NCI-H82 treated with DMSO at 0.1 percent for 48 hours (cell line): ENCODE measurements around the gene NLK.
A peak's percentile ranks its signal among the peaks of the same experiment; 100 is the strongest.
"Not testable (repeated sequence)": the region's sequence is repeated elsewhere in the genome, so short reads cannot be mapped to it uniquely, and the experiment has no call there.

Experiments
- DNase-seq: peaks from one replicate; lab custom pipeline; 2025; ENCODE audit not compliant: unreplicated experiment; lab: John Stamatoyannopoulos, UW

Gene NLK

DNA sequence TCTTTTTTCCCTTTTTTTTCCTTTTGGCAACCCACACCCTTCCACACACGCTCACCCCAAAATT, at the start of gene NLK:
TSS of gene NLK (plus strand) at position 21 of the 64 bp plus-strand sequence. CDS start 197 bp downstream, outside the sequence.
- no peak for DNase-seq

DNA sequence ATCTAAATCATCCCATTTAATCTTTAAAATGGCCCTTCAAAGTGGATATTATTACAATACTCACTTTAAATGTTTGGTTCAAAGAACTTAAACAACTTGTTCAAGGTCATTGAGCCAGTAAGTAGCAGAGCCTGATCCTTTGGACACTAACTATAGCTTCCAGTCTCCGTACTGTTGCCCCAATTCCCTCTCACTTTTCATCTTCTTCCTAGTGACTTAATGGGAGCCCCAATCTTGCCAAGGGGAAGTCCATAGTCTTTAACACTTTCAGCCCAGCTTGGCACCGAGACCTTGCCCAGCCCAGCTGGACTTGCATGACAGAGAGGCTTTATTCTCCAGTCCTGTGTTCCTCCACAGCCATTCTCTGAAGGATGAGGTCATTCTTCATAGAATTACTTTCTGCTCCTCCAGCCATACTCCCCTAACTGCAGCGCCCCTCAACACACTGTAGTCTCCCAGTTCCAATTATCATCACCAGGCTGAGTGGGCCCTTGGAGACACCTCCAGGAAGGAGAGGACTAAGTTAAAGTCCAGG, 49.2 kb upstream of the NLK start:
- no peak for DNase-seq

DNA sequence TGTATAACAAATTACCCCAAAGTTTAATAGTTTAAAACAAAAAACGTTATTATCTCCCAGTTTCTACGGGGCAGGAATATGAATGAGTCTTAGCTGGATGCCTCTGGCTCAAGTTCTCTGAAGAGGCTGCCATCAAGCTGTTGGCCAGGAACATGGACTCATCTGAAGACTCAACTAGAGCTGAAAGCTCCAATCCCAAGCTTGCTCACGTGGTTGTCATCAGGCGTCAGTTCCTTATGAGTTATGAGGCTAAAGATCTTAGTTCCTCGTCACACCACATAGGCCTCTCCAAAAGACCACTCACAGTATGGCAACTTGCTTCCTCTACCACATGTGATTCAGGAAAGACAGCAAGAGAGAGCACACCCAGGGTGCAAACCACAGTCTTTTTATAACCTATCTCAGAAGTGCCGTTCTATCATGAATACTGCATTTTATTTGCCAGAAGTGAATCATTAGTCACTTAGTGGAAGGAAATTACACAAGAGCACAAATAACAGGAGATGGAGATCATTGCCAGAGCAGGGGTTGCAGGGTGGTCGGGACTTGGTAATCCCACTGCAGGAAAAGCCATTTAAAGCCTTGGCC, 48.7 kb upstream of the NLK start:
- no peak for DNase-seq

DNA sequence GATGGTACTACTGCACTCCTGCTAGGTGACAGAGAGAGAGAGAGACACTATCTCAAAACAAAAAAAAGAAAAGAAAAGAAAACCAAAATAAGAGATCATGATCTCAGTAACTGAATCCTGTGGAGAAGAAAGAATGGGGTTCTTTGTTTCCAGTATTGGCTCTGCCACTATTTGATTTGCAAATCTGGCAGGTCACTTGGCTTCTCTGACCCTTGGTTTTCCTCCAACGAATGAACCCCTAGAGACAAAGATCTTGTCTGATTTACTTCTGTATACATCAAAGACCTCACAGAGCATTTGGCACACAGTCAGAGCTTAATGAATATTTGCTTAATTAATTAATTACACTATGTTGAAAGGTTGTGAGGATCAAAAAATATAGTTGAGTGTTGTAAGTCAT, 47.9 kb upstream of the NLK start:
- DNase-seq, result no peak

DNA sequence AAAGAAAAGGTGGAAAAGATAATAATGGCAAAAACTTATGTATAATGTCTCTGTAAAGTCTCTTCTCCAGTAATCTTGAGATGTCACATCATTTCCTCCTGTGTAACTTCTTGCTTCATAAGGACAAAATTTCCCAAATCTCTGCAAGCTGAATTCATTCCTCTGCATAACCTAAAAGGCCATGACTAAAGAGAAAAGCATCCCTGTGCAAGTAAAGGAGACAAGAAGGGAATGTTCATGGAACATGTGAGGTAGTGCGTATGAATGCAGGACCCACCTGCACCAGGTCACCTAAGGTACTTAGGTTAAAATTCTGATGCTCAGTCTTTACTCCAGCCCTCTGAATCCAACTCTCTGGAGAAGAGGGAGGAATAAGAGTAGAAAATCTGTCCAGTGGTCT, 46.9 kb upstream of the NLK start:
- no peak for DNase-seq

DNA sequence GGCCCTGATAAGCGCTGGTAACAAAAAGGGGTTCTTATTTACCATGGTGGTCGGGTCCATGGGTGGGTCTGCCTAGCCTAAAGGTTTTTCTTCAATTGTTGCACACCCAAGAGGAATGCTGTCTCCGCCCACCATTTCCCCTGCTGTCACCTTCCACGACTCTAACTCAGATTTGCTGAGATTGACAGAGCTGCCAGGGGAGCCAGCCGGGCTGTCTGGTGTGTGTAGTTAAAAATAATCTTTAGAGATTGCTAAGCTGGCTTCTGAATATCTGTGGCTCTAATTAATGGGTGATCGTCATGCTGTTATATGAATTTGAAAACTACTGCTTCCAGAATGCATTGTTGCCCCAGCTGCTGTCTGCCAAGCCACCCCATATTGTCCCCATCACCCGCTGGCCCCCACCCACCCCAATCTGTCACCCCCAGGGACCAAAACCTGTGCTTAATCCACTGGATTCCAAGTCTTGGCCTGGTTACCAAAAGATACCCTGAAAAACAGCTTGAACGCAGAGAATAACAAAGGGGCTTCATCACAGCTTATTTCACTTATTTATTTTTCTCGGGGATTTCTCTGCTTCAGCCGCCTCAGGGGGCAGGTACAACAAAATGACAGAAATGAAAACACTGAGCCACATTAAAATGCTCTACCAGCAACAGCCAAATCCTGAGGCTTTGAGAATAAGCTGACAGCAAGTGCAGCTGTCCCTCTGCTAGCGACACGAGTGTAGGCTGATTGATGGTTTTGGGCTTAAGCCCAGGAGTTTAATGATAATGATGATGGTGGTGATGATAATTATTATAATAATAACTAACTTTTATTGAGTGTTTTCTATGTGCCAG, 46.1 kb upstream of the NLK start:
- DNase-seq, result peak; percentile 94

DNA sequence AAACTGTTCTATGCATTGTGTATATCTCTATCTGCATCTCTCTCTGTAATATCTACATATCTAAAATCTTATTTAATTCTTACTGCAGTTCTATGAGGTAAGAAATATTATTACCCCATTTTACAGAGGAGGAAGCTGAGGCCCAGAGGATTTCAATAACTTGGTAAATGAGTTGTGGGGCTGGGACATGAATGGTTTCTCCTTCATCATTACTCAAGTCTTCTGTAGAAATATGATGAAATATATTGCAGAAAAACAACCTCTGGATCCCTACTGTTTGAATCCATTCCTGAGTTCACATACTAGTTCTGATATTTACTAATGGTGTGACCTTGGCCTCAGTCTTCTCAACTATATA, 45.5 kb upstream of the NLK start:
- no peak for DNase-seq

DNA sequence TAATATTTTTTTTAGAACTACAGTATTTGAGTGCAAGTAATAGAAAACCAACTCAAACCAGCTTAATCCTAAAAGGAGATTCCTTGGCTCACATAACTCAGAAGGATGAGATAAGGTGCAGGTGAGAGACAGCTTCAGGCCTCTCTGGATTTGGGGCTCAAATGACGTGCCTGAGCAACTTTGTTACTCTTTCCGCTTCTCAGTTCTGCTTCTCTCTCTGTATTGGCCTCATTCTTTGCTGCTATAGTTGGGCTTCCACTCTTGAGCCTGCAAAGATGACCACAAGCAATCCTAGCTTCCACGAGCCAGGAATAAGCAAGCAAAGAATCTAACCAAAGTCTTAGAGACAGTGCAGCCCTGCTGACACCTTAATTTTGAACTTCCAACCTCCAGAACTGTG, 45.0 kb upstream of the NLK start:
- no peak for DNase-seq

DNA sequence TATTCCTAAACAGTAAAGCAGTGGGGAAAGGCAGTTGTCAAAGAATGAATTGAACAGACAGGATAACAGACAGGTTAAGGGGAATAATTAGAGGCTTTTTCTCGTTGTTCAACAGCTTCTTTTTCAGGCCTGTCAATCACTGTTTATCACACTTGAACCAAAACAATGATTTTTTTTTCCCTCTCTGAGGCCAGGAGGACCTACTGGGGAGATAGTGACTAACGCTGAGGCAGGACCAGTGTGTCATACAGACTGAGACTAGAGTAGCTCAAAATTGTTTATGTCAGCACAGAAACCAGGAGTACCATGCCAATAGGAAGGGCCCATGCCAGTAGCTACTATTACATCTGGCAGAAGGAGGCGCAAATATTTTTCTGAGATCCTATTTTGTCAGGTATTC, 41.3 kb upstream of the NLK start:
- DNase-seq, result no peak

DNA sequence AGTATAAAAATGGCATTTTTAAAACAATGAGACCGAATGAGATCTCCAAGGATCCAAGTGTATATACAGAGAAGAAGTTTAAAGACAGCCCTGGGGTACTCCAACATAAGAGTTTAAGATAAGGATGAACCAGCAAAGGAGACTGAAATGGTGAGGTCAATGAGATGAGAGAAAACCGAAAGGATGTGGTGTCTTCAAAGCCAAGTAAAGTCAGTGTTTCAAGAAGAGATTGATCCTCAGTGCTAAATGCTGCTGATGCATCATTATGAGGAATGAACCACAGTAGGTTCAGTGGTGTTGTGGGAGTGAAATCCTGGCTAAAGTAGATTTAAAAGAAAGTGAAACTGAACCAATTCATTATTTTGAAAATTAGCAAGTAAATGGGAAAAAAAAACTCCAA, 38.1 kb upstream of the NLK start:
- no peak for DNase-seq

DNA sequence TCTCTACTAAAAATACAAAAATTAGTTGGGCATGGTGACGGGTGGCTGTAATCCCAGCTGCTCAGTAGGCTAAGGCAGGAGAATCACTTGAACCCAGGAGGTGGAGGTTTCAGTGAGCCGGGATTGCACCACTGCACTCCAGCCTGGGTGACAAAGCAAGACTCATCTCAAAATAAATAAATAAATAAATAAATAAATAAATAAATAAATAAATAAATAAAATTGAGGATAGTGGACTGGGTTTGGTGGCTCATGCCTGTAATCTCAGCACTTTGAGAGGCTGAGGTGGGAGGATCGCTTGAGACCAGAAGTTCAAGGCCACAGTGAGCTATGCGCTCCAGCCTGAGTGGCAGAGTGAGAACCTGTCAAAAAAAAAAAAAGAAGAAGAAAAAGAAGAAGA, 34.6 kb upstream of the NLK start:
- not testable (repeated sequence) for DNase-seq

DNA sequence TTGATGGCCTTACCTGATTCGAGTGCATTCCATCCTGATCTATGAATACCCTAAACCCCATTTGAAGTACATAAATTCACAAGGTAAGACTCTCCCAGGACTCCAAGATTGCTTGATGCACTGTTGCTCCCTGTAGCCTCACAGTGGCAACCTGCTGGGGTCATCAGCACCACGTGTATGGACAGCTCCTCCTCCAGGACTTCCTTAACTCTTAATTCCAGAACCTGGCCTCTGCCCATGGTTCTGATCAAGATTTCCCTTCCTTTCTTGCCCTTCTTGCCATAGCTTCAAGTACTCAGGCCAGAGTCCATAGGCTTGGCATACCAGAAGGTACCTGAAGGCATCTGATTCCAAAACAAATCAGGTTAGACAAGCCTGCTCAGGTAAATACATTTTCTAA, 34.0 kb upstream of the NLK start:
- no peak for DNase-seq

DNA sequence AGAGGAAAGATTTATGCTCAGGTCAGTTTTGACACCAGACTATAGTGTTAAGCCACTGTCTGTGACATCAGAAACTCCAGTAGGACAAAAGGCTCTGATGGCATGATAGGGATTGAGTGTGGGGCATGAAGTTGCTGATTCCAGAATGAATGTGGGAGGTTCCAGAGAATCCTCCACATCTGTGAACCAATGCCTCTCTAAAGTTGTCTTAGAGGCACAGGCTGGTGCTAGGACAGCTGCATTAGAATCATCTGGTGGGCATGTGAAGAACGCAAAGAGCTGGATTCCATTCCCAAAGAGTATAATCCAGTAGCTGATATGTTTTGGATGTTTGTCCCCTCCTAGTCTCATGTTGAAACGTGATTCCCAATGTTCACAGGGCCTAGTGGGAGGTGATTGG, 32.1 kb upstream of the NLK start:
- no peak for DNase-seq

DNA sequence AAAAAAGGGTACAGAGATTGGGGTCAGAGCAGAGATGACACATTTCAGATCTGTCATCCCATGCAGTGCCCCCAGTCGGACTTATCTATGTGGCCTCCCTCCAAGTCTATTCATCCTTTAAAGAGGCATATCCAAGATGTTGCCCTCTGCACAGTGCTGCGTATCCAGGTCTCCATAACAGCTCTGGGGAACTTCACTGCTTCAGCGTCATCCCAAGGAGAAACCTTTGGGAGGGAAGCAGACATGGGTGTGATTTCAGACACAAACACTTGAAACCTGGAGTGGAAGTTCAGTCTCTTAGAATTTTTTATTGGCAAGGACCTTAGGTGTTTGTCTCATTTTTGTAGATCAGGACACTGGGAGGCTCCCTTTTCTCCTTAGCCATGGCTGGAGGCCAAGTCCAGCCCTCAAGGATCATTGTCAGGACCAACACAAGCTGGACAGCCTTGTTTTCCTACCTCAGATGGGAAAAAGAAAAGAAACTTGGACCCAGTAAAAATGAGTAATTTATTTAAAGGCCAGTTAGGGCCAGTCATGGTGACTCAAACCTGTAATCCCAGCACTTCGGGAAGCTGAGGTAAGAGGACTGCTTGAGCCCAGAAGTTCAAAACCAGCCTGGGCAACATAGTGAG, 23.9 kb upstream of the NLK start:
- no peak for DNase-seq

DNA sequence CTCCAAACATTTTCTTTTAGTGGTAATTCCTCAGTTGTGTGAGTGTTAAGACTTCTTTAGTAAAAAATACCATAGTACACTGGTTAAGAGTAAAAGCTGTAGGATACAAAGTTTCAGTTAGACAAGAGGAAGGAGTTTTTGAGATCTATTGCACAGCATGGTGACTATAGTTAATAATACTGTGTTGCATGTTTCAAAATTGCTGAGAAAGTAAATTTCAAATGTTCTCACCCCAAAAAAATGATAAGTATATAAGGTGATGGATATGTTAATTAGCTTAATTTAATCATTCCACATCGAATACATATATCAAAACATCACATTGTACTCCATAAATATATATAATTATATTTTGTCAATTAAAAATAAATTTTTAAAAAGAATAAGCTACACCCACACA, 22.0 kb upstream of the NLK start:
- no peak for DNase-seq

DNA sequence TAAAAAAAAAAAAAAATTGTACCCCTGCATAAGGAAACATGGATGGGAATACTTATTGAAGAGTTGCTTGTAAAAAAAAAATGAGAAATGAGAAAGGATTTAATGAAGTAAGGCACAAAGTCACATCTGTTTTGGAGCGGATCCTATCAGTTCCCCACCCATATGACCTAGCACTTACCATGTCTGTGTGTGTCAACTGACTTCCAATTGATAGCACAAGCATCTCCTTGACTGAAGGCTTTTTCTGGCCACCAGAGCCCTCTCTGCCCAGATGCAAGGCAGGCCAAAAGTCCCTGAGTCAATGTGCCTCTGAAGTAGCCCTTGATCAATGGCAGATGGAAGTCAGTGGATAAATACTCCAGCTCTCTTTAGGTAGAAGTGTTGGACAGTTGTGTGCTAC, 13.4 kb upstream of the NLK start:
- no peak for DNase-seq

DNA sequence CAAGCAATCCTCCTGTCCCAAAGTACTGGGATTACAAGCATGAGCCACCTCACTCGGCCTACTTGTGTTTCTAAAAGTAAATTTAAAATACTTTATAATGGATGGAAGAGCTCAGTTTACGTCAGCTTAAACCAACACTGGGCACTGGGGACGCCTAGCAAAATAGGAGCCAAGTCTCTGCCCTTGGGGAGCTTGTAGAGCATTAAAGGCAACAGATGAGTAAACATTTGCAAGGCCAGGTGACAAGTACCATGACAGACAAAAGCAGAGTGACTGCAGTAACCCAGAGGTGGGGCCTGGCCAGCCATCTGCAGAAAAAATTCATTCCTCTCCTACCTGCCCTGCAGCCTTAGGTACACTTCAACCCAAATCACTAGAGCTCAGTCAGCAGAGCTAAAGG, 12.1 kb upstream of the NLK start:
- no peak for DNase-seq

DNA sequence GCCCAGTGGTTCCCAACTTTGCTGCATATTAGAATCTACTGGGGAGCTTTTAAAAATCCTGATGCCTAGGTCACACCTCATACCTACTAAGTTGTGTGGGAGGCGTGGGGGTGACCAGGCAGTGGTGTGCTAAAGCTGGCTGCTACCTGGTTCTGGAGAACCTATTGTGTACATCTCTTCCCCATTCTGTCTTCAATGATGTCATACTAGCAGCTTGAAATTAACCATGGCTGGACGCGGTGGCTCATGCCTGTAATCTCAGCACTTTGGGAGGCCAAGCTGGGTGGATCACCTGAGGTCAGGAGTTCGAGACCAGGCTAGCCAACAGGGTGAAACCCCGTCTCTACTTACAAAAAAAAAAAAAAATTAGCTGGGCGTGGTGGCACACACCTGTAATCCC, 11.3 kb upstream of the NLK start:
- DNase-seq, result no peak

DNA sequence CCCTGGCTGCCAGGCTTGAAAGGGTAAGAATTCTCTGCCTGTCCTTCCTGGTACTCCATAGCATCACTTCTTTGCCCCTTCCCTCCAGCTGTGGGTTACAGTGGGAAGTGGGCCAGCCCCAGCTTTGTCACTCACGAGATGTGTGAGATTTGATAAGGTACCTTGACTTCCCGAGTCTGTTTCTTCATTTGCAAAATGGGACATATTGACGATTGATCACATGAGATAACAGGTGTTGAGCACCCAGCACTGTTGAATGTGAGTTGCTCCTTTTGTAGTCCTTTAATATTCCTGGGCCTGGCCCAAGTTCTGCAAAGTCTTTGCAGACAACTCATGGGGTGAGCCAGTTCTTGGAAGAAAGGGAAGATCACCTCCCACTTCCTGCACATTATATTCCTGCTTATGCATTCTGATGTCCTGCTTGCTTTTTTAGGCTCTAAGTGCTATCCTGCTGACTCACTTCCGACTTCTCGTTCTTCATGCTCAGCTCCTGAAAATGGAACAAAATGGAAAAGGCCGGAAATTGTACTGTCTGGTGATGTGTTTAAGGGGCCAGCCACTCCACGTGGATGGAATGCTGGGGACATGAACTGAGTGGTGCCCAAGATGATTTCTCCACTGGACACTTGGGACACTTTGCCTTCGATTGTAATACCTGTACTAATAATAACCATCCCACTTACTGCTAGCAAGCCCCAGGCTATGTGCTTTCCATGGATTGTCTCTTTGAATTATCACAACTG, 8.3 kb upstream of the NLK start:
- DNase-seq, result no peak

DNA sequence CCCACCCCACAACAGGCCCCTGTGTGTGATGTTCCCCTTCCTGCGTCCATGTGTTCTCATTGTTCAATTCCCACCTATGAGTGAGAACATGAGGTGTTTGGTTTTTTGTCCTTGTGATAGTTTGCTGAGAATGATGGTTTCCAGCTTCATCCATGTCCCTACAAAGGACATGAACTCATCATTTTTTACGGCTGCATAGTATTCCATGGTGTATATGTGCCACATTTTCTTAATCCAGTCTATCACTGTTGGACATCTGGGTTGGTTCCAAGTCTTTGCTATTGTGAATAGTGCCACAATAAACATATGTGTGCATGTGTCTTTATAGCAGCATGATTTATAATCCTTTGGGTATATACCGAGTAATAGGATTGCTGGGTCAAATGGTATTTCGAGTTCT, 7.0 kb upstream of the NLK start:
- not testable (repeated sequence) for DNase-seq

DNA sequence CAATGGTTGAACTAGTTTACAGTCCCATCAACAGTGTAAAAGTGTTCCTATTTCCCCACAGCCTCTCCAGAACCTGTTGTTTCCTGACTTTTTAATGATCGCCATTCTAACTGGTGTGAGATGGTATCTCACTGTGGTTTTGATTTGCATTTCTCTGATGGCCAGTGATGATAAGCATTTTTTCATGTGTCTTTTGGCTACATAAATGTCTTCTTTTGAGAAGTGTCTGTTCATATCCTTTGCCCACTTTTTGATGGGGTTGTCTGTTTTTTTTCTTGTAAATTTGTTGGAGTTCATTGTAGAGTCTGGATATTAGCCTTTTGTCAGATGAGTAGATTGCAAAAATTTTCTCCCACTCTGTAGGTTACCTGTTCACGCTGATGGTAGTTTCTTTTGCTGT, 6.6 kb upstream of the NLK start:
- not testable (repeated sequence) for DNase-seq

DNA sequence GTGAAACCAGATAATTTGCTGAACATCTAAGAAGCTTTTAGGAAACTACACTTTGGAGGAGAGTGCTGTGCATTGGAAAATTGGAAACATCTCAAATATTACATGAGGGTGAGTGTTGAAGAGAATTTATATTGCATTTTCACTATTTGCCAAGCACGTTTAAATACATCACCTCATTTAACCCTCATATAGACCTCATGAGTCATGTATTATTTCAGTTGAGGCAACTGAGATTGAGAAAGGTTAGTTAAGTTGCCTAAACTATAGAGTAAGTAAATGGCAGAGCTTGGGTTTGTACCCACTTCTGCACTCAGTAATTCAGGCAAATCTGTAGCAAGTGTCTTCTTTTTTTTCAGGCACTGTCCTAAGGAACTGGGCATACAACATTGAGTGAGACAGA, 3.7 kb upstream of the NLK start:
- DNase-seq, result no peak
